KOPT-K1 (cell line): ENCODE data around the gene R3HDM4.

Experiments
- H3K27ac ChIP-seq: fragments of 200-600 bp; sonication (generic); 2 replicates; pipeline ENCODE4 v1.5.1; 2016; ENCODE audit warnings: antibody characterized with exemption, mild to moderate bottlenecking, low read depth, low read length; ENCODE audit not compliant: poor library complexity, severe bottlenecking
- H3K36me3 ChIP-seq: fragments of 200-600 bp; sonication (generic); 2 replicates; pipeline ENCODE4 v1.5.1; 2017; ENCODE audit warnings: antibody characterized with exemption, mild to moderate bottlenecking, low read length, moderate library complexity; ENCODE audit not compliant: insufficient read depth
- H3K9me3 ChIP-seq: fragments of 200-600 bp; sonication (generic); 2 replicates; pipeline ENCODE4 v1.5.1; 2017; ENCODE audit warnings: antibody characterized with exemption, low read length, mild to moderate bottlenecking; ENCODE audit not compliant: insufficient read depth, poor library complexity, severe bottlenecking

R3HDM4 gene

GRCh38 chr19:952049-952679 lies 39.1 kb upstream of the R3HDM4 start:
- Histone ChIP-seq H3K36me3 (no peaks in the 10 kb centered on the region), H3K9me3 (no peaks in the 10 kb centered on the region), H3K27ac (peak overlapping the region; percentile 58)

- H3K9me3 ChIP-seq, result no peaks in the 10 kb centered on the region
- H3K27ac ChIP-seq, result no peak overlapping the region
- H3K36me3 ChIP-seq, result no peaks in the 10 kb centered on the region
Measured at GRCh38 chr19:950352-951066, 37.5 kb upstream of the R3HDM4 start.

DNA sequence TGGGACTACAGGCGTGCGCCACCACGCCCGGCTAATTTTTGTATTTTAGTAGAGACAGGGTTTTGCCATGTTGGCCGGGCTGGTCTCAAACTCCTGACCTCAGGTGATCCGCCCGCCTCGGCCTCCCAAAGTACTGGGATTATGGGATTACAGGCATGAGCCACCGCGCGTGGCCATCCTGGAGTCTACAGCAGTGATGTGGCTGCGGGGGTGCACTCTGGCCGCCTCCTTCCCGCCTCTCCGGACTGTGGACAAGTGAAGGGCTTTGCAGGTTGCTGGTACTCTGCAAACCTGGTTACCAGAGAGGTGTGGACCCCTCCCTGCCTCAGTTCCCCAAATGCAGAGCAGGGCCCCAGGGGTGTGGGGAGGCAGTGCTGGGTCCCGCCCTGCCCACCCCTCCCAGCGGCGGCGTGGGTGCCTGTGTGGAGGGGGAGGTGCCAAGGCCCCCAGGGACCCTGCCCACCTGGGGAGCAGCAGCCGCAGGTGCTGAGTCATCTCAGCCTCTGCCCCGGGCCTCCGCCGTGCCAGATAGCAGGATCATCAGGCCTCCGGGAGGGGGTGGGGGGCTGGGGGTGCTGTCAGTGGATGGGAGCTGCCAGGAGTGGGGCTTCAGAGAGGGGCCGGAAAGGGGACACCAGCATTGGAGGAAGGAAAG lies 36.0 kb upstream of the R3HDM4 start:
- H3K36me3 ChIP-seq, result no peaks in the 10 kb centered on the region
- H3K27ac ChIP-seq, result no peak overlapping the region
- no peaks in the 10 kb centered on the region for H3K9me3 ChIP-seq

GRCh38 chr19:947707-948539 lies 34.9 kb upstream of the R3HDM4 start:
- H3K27ac ChIP-seq, result no peak overlapping the region
- H3K36me3 ChIP-seq, result no peaks in the 10 kb centered on the region
- H3K9me3 ChIP-seq, result no peaks in the 10 kb centered on the region

- Histone ChIP-seq H3K27ac (no peak overlapping the region), H3K9me3 (no peaks in the 10 kb centered on the region), H3K36me3 (no peaks in the 10 kb centered on the region)
Measured at GRCh38 chr19:947090-947706, 34.2 kb upstream of the R3HDM4 start.

DNA sequence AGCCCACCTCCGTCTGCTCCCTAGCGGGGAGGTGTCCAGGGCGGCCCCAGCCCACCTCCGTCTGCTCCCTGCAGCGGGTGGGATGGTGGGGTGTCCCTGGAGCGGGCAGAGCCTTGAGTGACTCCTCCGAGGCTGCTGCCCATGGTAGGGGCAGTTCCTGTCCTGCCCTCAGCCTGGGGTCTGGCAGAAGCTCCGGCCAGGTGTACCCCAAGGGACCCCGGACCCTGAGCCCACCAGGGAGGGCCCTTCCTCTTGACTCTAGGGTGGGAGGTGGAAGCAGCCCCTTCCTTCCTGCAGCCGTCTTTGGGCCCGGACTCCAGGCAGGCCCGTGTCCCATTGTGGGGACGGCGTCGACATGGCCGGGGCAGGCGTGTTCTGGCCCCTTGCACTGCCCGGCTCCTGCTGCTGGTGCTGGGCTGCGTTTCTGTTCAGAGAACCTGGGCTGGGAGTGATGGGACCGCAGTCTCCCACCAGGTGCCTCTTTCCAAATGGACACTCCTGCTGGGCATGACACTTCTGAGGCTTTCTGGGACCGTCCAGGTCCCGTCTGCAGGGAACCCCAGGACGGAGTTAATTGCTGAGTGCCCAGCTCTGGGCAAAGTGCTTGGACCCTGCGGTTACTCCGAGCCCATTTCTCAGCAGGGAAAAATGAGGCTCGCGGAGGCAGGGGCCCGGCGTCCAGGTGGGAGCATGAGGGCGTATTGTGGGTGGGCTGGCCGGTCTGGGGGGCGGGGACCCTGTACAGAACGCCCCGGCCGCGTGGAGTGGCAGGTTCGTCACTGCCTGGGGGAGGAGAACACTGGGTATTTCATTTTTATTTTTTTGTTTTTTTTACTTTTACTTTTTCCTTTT lies 32.6 kb upstream of the R3HDM4 start:
- H3K9me3 ChIP-seq, result no peaks in the 10 kb centered on the region
- H3K27ac ChIP-seq, result no peak overlapping the region
- no peaks in the 10 kb centered on the region for H3K36me3 ChIP-seq

DNA sequence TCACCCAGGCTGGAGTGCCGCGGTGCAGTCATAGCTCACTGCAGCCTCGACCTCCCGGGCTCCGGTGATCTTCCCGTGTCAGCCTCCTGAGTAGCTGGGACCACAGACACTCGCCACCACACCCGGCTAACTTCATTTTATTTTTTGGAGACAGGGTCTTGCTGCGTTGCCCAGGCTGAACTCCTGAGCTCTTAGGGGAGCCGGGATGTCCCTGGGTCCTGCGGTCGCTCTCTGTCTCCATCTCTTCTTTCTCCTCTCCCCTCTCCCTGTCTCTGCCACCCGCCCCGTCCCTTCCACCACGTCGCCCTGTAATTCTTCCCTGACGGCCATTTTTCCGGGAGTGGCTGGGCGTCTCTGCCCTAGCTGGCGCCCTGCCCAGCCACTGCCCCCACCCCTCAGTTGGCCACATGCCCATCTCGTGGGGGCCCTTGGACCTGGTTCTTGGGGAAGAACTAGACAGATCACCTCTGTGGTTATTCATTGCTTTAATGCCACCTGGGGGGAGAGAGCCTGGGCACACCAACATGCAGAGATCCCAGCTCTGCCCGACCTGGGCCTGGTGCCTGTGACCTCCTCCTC lies 31.7 kb upstream of the R3HDM4 start:
- Histone ChIP-seq H3K9me3 (no peaks in the 10 kb centered on the region), H3K36me3 (no peaks in the 10 kb centered on the region)

GRCh38 chr19:944171-944567 lies 31.1 kb upstream of the R3HDM4 start:
- H3K9me3 ChIP-seq, result no peaks in the 10 kb centered on the region
- H3K27ac ChIP-seq, result no peak overlapping the region
- no peaks in the 10 kb centered on the region for H3K36me3 ChIP-seq

More for the DNA sequence above, 31.7 kb upstream of the R3HDM4 start:
- H3K27ac ChIP-seq, result no peak overlapping the region

DNA sequence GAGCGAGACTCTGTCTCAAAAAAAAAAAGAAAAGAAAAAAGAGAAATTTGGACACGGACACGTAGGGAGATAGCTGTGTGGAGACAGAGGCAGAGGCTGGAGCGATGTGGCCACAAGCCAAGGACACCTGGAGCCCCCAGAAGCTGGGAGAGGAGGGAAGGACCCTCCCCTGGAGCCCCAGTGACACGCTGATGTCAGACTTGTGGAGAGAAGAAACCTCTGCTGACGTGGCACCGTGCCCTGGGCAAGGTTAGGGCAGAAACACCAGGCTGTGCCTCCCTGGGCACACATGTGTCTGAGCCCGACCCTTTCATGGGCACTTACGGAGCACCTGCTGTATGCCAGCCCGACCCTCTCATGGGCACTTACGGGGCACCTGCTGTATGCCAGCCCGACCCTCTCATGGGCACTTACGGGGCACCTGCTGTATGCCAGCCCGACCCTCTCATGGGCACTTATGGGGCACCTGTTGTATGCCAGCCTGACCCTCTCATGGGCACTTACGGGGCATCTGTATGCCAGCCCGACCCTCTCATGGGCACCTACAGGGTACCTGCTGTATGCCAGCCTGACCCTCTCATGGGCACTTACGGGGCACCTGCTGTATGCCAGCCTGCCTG lies 30.6 kb upstream of the R3HDM4 start:
- no peak overlapping the region for H3K27ac ChIP-seq
- H3K36me3 ChIP-seq, result no peaks in the 10 kb centered on the region

DNA sequence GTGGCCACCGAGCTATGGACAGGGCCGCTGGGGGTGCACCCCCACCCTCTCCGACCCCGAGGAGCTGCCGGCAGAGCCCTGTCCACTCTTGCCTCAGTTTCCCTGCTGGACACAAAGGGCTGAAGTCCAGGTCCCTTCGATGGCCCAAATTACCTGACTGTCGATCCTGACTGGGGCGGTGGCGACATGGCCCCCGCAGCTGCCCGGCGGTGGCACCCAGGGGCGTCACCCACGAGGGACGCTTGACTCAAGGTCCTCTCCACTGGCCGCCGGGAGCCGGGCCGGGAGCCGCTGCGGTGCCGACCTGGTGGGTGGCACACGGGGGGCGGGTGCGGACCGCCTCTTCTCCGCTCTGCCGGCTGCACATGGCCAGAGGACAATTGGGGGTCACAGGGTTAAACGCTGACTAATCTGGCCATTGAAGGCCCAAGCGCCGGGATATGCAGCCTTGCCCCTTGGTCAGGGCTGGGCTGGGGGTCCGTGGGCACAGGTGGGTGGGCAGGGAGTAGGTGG lies 29.2 kb upstream of the R3HDM4 start:
- Histone ChIP-seq H3K9me3 (no peaks in the 10 kb centered on the region), H3K36me3 (no peaks in the 10 kb centered on the region), H3K27ac (no peak overlapping the region)

More for the DNA sequence above, 30.6 kb upstream of the R3HDM4 start:
- H3K9me3 ChIP-seq, result no peaks in the 10 kb centered on the region

DNA sequence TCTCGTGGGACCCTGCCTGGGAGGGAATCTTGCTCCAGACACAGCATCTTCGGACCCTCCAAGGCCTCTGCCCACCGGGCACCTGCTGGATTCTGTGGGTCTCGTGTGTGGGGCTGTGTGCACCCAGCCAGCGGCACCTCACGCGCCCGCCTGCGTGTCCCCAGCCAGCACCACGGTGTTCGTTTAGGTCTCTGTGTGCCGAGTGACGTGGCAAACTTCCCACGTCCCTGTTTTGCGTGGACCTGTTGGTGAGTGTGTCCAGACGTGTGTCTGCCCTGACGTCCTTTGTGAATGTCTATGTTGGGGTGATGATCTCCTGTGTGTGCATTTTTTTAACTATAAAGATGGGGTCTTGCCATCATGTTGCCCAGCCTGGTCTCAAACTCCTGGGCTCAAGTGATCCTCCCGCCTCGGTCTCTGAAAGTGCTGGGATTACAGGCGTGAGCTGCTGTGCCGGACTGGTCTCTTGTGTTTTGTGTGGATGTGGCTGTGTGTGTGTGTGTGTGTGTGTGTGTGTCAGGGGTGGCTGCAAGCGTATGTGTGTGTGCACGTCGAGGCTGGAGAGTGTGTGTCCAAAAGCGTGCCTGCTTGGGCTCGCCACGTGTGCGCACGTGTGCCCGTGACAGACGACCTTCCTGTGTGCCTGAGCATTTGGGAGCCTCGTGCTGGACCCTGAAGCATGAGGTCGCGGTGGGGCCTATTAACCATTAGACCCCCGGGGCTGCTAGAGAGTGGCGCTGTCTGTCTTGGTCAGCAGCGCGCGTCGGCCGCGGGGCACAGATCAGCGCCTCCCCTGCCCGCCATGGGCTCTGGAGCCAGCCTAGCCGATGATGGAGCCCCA lies 28.5 kb upstream of the R3HDM4 start:
- Histone ChIP-seq H3K9me3 (no peaks in the 10 kb centered on the region), H3K27ac (no peak overlapping the region), H3K36me3 (no peaks in the 10 kb centered on the region)

DNA sequence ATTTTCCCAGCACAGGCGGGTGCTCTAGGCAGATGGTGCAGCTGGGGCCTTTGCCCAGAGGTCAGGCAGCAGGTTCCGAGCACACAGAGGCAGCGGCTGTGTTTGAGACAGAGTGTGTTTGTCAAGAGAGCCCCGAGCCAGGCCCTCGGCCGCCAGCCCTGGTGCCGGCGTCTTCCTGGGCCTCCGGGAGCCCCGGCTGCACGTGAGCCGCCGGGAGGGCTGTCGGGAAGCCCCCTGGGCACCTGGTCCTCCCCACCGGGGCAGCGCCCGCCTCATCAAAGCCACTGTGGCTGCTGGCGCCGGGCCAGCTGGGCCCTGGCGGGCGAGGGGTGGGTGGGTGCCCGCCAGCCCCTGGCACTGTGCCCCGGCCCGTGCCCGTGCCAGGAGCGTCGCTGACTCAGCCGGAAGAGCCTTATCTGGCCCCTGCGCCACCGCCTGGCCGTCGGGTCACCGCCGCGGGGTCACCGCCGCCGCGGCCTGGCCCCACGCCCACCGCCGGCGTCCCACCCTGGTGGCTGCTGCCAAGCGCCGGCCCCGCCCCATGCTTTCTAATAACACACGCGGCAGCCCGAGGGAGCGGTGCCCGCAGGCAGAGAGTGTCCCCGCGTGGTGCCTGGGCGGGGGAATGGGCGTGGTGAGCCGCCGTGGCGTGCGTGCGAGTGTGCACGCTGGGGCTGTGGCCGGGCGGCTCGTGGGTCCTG lies 27.7 kb upstream of the R3HDM4 start:
- Histone ChIP-seq H3K9me3 (no peaks in the 10 kb centered on the region), H3K27ac (no peak overlapping the region), H3K36me3 (no peaks in the 10 kb centered on the region)
